Medulla oblongata (tissue), 1 donor: ENCODE measurements around the gene PGRMC1.
"Not testable (repeated sequence)": the region's sequence is repeated elsewhere in the genome, so short reads cannot be mapped to it uniquely, and the experiment has no call there.

Experiments
- DNase-seq: peaks from one replicate; pipeline ENCODE4 v3.0.0-alpha.2; 2015; ENCODE audit errors: extremely low spot score

Gene PGRMC1

GRCh38 chrX:119235872-119236622 is at the start of gene PGRMC1:
TSS of gene PGRMC1 (plus strand) at chrX:119236285. CDS start at chrX:119236364, 79 bp downstream.
- peak; percentile 87 for DNase-seq

GRCh38 chrX:119186763-119187162 is 49.3 kb upstream of the PGRMC1 start:
- DNase-seq, result no peak

- no peak for DNase-seq
These were observed 48.8 kb upstream of the PGRMC1 start for GRCh38 chrX:119187298-119187697.

- DNase-seq, result no peak
These were observed 47.0 kb upstream of the PGRMC1 start for GRCh38 chrX:119189115-119189514.

GRCh38 chrX:119189595-119189994 is 46.5 kb upstream of the PGRMC1 start:
- peak; percentile 2 for DNase-seq

GRCh38 chrX:119190091-119190681 is 45.9 kb upstream of the PGRMC1 start:
- peak; percentile 9 for DNase-seq

GRCh38 chrX:119190831-119191230 is 45.3 kb upstream of the PGRMC1 start:
- DNase-seq, result peak; percentile 4

GRCh38 chrX:119194621-119195020 is 41.5 kb upstream of the PGRMC1 start:
- no peak for DNase-seq

- no peak for DNase-seq
These were observed 34.5 kb upstream of the PGRMC1 start for GRCh38 chrX:119201570-119201969.

- DNase-seq, result no peak
These were observed 29.9 kb upstream of the PGRMC1 start for GRCh38 chrX:119206203-119206602.

- not testable (repeated sequence) for DNase-seq
These were observed 28.6 kb upstream of the PGRMC1 start for GRCh38 chrX:119207483-119207882.

- DNase-seq, result no peak
These were observed 27.6 kb upstream of the PGRMC1 start for GRCh38 chrX:119208401-119209057.

- not testable (repeated sequence) for DNase-seq
These were observed 25.0 kb upstream of the PGRMC1 start for GRCh38 chrX:119210931-119211648.

GRCh38 chrX:119211649-119212014 is 24.5 kb upstream of the PGRMC1 start:
- DNase-seq, result no peak

- DNase-seq, result peak; percentile 29
These were observed 17.9 kb upstream of the PGRMC1 start for GRCh38 chrX:119218198-119218597.

GRCh38 chrX:119222932-119223331 is 13.2 kb upstream of the PGRMC1 start:
- no peak for DNase-seq

GRCh38 chrX:119223783-119224182 is 12.3 kb upstream of the PGRMC1 start:
- DNase-seq, result no peak

GRCh38 chrX:119226446-119226845 is 9.6 kb upstream of the PGRMC1 start:
- DNase-seq, result no peak

GRCh38 chrX:119228512-119229252 is 7.4 kb upstream of the PGRMC1 start:
- DNase-seq, result no peak

GRCh38 chrX:119229253-119229615 is 6.9 kb upstream of the PGRMC1 start:
- no peak for DNase-seq

- no peak for DNase-seq
These were observed 5.2 kb upstream of the PGRMC1 start for GRCh38 chrX:119230850-119231249.
